Erythroblast (primary cell): ENCODE measurements around the gene SLC35F6.

ENCODE experiments used
- GATA1 ChIP-seq: IDR thresholded peaks from 2 replicates; pipeline ENCODE4 v1.6.1; 2011; ENCODE audit warnings: low read depth, mild to moderate bottlenecking, control low read depth, low read length, moderate library complexity
- POLR2A ChIP-seq: IDR thresholded peaks from 2 replicates; pipeline ENCODE4 v1.6.1; 2011; ENCODE audit warnings: mild to moderate bottlenecking, low read length

DNA sequence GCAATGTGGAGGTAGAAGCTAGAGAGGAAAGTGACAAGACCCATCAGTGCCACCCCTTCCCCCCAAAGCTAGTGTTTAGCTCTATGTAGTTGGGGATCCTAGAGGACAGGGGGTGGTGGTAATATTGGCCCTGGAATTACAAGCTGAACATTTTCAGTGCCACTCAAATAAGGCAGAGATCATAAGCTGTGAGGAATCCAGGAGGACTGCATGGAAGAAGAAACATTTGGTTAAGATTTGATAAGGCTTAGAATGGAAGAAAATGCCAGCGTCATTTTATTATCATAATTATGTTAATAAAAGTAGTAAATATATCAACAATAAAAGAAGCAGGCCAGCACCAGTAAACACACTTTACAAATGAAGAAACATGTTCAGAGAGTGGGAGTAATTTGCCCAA is 37.9 kb upstream of the SLC35F6 start:
- TF ChIP-seq POLR2A (no peak), GATA1 (no peak)
